B cell (primary cell): ENCODE data around the gene BLOC1S5. TPM values are rescaled to one million over a fixed set of nuclear protein-coding genes. Genes with fewer than 3 reads are reported as not detected.

Experiments
- ATAC-seq: fragments of 200-7000 bp; cut with Tn5 transposase; one replicate; pipeline ENCODE4 v1.10.0; 2021; ENCODE audit warnings: low read depth, mild to moderate bottlenecking, moderate number of reproducible peaks, moderate library complexity
- CTCF ChIA-PET: fragments of 350-600 bp; sonication (Branson Sonifier 250); formaldehyde crosslinking; loops from one replicate; lab custom pipeline; 2021; ENCODE audit warnings: antibody characterized with exemption, inconsistent platforms; lab: Charles Lee
- POLR2A ChIA-PET: fragments of 350-600 bp; sonication (Branson Sonifier 250); formaldehyde crosslinking; loops from one replicate; lab custom pipeline; 2021; ENCODE audit warnings: antibody characterized with exemption; lab: Charles Lee
- DNase-seq: peaks from one replicate; pipeline ENCODE4 v3.0.0; 2013
- H2AFZ ChIP-seq: 2 replicates; pipeline ENCODE4 v1.6.1; 2012; ENCODE audit warnings: mild to moderate bottlenecking, low read depth, low read length; ENCODE audit not compliant: insufficient read depth, poor library complexity, severe bottlenecking
- H3K27ac ChIP-seq, 2 donors: 1 replicate in 1 of 2; 2 replicates in 1 of 2; pipeline ENCODE4 v1.5.1; 2012 to 2013; ENCODE audit warnings: low read length in 2 of 2, mild to moderate bottlenecking in 2 of 2, moderate library complexity in 1 of 2
- H3K27me3 ChIP-seq, 4 experiments: fragments of 200-600 bp in 1 of 4; sonication (generic) in 1 of 4; replicated peaks in 1 of 4; 1 replicate in 2 of 4; 2 replicates in 2 of 4; pipeline versions ENCODE4 v1.6.1 to v1.7.0; 2013 to 2016; ENCODE audit warnings: low read length in 3 of 4, mild to moderate bottlenecking in 2 of 4, mixed read lengths in 1 of 4, moderate library complexity in 1 of 4; ENCODE audit not compliant: insufficient read depth in 4 of 4, control insufficient read depth in 3 of 4; ENCODE audit errors: control extremely low read depth in 1 of 4
- H3K36me3 ChIP-seq, 2 experiments: replicated peaks in 1 of 2; 1 replicate in 1 of 2; 2 replicates in 1 of 2; pipeline versions ENCODE4 v1.6.1 to v1.7.1; 2013; ENCODE audit warnings: low read length in 1 of 2; ENCODE audit not compliant: insufficient read depth in 2 of 2, control insufficient read depth in 1 of 2; ENCODE audit errors: control extremely low read depth in 1 of 2, extremely low read depth in 1 of 2
- H3K4me1 ChIP-seq, 2 donors: fragments of 200-600 bp in 1 of 2; sonication (generic) in 1 of 2; 1 replicate in 1 of 2; 2 replicates in 1 of 2; pipeline versions ENCODE4 v1.5.1 to v1.6.1; 2013 to 2017; ENCODE audit warnings: low read length in 2 of 2; ENCODE audit not compliant: control insufficient read depth in 2 of 2, insufficient read depth in 2 of 2
- H3K4me2 ChIP-seq: replicated peaks from 2 replicates; pipeline ENCODE3; 2012; ENCODE audit warnings: mild to moderate bottlenecking, low read depth, low read length; ENCODE audit not compliant: poor library complexity, severe bottlenecking
- H3K4me3 ChIP-seq, 5 experiments: fragments of 200-600 bp in 1 of 5; sonication (generic) in 1 of 5; 1 replicate in 3 of 5; 2 replicates in 2 of 5; pipeline versions ENCODE4 v1.5.1 to v1.7.0; 2011 to 2016; ENCODE audit warnings: low read length in 4 of 5, mild to moderate bottlenecking in 4 of 5, low read depth in 2 of 5, control low read depth in 1 of 5, moderate library complexity in 1 of 5; ENCODE audit not compliant: insufficient read depth in 1 of 5; ENCODE audit errors: control extremely low read depth in 1 of 5, extremely low read depth in 1 of 5
- H3K79me2 ChIP-seq: fragments of 200-600 bp; sonication (generic); one replicate; pipeline ENCODE4 v1.6.0; 2016; ENCODE audit warnings: low read length; ENCODE audit not compliant: control insufficient read depth, insufficient read depth
- H3K9ac ChIP-seq: fragments of 200-600 bp; sonication (generic); 2 replicates; pipeline ENCODE4 v1.6.1; 2017; ENCODE audit warnings: mild to moderate bottlenecking, low read length, moderate library complexity
- H3K9me3 ChIP-seq, 3 donors: one replicate each; pipeline versions ENCODE4 v1.6.1 to v1.7.1; 2013; ENCODE audit warnings: low read length in 2 of 3; ENCODE audit not compliant: control insufficient read depth in 2 of 3, insufficient read depth in 1 of 3; ENCODE audit errors: control extremely low read depth in 1 of 3
- H4K20me1 ChIP-seq: 2 replicates; pipeline ENCODE4 v1.6.0; 2012; ENCODE audit warnings: mild to moderate bottlenecking, low read length; ENCODE audit not compliant: insufficient read depth, control insufficient read depth, poor library complexity, severe bottlenecking
- H3K27ac Mint-ChIP-seq: one replicate; pipeline ENCODE4 v1.8.0; 2021; ENCODE audit warnings: mixed read lengths
- H3K27me3 Mint-ChIP-seq: one replicate; pipeline ENCODE4 v1.8.0; 2021; ENCODE audit warnings: mixed read lengths
- H3K4me1 Mint-ChIP-seq: one replicate; pipeline ENCODE4 v1.8.0; 2021; ENCODE audit warnings: mixed read lengths
- H3K4me3 Mint-ChIP-seq: one replicate; pipeline ENCODE4 v1.8.0; 2021; ENCODE audit warnings: mixed read lengths
- H3K9me3 Mint-ChIP-seq: one replicate; pipeline ENCODE4 v1.8.0; 2022; ENCODE audit warnings: mixed read lengths; ENCODE audit not compliant: insufficient read depth
- EZH2 ChIP-seq: IDR thresholded peaks from 2 replicates; pipeline ENCODE4 v1.6.1; 2012; ENCODE audit warnings: borderline replicate concordance, low read depth, mild to moderate bottlenecking, moderate library complexity, low read length; ENCODE audit not compliant: insufficient read depth, poor library complexity, severe bottlenecking
- WGBS: methylation state at CpG from one replicate; pipeline ENCODE4 v1.1.5; 2013; ENCODE audit warnings: missing lambda C conversion rate; ENCODE audit not compliant: insufficient coverage; 5-methylcytosine and 5-hydroxymethylcytosine counted together
- intact Hi-C: fragments of 100-400 bp; cut with micrococcal nuclease; formaldehyde crosslinking; loops from one replicate; pipeline ENCODE4 v1.10.0; 2022
- polyA plus RNA-seq: library from polyadenylated mRNA; depleted of rRNA; stranded (reverse); fragments of >200 nt; gene quantifications from 2 replicates; pipeline ENCODE4 v1.2.3, GENCODE V29; 2012
- total RNA-seq, 2 donors: library from RNA; stranded (reverse); fragments of 120-200 nt in 1 of 2; gene quantifications; 1 replicate in 1 of 2; 2 replicates in 1 of 2; pipeline versions ENCODE4 v1.2.3 to v1.2.4, GENCODE V29; 2013 to 2022
- TF ChIP-seq, protein P1 (sequence below): fragments of 200-600 bp; IDR thresholded peaks from one replicate; pipeline ENCODE4 v1.8.0; 2022; ENCODE audit warnings: antibody characterized with exemption, mild to moderate bottlenecking

BLOC1S5 gene
- total and polyA plus RNA-seq, 2 donors (not counting 1 experiment from before 2014, with no cell fraction given): 5.2 to 18.8 TPM

DNA sequence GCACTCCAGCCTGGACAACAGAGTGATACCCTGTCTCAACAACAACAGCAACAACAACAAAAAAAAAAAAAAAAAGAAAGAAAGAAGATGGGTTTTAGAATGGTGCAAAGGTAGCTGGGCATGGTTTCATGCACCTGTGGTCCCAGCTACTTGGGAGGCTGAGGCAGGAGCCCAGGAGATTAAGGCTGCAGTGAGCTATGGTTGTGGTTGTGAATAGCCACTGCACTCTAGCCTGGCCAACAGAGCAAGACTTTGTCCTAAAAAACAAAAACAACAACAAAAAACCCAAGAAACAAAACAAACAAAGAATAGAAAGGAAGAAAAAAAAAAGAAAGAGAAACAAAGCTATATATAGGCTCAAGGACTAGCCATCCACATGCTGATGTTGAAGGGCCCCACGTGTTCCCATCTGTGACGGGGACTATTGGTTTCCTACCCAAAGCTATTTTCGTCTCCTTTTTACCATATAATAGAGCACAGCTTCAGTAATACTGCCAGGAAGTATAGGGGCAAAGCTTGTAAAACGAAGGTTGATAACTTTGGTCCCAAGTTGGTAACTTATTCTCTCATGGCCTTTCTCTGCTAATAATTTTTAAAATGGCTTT, 46.0 kb upstream of the BLOC1S5 start:
- CTCF ChIA-PET: no interaction called here
- no peak overlapping the region for H3K9ac ChIP-seq
- H3K4me3 Mint-ChIP-seq: no peak overlapping the region

DNA sequence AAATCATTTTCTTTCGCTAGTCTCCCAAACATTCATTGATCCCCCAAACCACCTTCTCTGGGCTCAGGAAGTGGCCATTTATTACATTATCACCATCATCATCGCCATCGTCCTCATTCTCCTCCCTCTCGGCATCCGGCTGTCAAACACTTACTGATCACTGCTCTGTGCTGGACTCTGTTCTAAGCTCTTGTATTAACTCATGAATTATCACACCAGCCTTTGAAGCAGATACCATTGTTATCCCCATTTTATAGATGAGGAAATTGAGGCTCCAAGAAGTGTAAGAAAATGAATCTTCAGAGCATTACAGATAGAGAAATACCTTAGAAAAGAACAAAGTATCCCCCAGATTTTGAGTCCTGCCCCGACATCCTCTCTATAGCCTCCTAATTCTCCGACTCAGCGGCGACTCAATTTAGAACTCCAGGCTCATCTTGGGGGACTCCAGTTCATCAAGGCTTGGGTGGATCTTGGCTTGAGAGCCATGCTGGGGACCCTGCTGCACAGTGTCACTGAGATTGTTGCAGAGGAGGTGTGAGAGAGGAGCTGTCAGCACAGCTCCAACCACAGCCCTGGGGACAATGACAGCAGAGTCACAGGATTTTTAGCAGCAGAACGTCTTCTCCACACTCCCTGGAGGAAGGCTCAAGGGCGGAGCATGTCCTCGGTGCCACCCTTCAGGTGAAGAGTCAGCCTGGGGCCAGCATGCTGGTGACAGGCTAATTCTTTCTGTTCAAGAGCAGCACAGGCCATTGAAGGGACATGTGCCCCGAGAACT, 44.8 kb upstream of the BLOC1S5 start:
- Histone ChIP-seq H3K4me2 (no peak overlapping the region), H3K79me2 (no peaks in the 10 kb centered on the region), H3K4me3 (no peak overlapping the region), H3K4me1 (no peaks in the 10 kb centered on the region), H2AFZ (no peak overlapping the region), H4K20me1 (no peaks in the 10 kb centered on the region), H3K9me3 (no peaks in the 10 kb centered on the region), H3K9ac (no peak overlapping the region), H3K27me3 (peaks cover 0 to 5% (median 3%) of the 10 kb centered on the region in 4 experiments), H3K27ac (no peak overlapping the region), H3K36me3 (no peaks in the 10 kb centered on the region)
- Mint-ChIP-seq H3K9me3 (no peaks in the 10 kb centered on the region), H3K4me1 (no peaks in the 10 kb centered on the region), H3K4me3 (no peak overlapping the region), H3K27me3 (peaks cover 48% of the 10 kb centered on the region), H3K27ac (no peak overlapping the region)
- POLR2A ChIA-PET: no interaction called here
- no peak for TF ChIP-seq EZH2
- intact Hi-C loops: loop anchor here (10.0 kb wide), 1 partner anchor 326 kb away; the partner anchor contains the start of gene SLC35B3
- CTCF ChIA-PET: no interaction called here
- DNase-seq: no peak
- 80% methylated on average over 11 of the region's 13 CpGs for WGBS
- ATAC-seq: no peak

More for the DNA sequence above, 46.0 kb upstream of the BLOC1S5 start:
- Histone ChIP-seq H3K9me3 (no peaks in the 10 kb centered on the region), H3K27ac (no peak overlapping the region), H3K4me2 (no peak overlapping the region), H4K20me1 (no peaks in the 10 kb centered on the region), H3K79me2 (no peaks in the 10 kb centered on the region), H3K4me1 (no peaks in the 10 kb centered on the region), H2AFZ (no peak overlapping the region), H3K36me3 (no peaks in the 10 kb centered on the region), H3K4me3 (no peak overlapping the region), H3K27me3 (peaks cover 0 to 6% (median 3%) of the 10 kb centered on the region in 4 experiments)
- intact Hi-C loops: no loop called here
- TF ChIP-seq, protein P1, sequence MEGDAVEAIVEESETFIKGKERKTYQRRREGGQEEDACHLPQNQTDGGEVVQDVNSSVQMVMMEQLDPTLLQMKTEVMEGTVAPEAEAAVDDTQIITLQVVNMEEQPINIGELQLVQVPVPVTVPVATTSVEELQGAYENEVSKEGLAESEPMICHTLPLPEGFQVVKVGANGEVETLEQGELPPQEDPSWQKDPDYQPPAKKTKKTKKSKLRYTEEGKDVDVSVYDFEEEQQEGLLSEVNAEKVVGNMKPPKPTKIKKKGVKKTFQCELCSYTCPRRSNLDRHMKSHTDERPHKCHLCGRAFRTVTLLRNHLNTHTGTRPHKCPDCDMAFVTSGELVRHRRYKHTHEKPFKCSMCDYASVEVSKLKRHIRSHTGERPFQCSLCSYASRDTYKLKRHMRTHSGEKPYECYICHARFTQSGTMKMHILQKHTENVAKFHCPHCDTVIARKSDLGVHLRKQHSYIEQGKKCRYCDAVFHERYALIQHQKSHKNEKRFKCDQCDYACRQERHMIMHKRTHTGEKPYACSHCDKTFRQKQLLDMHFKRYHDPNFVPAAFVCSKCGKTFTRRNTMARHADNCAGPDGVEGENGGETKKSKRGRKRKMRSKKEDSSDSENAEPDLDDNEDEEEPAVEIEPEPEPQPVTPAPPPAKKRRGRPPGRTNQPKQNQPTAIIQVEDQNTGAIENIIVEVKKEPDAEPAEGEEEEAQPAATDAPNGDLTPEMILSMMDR: no peak
- Mint-ChIP-seq H3K27ac (no peak overlapping the region), H3K27me3 (peaks cover 50% of the 10 kb centered on the region), H3K4me1 (no peaks in the 10 kb centered on the region), H3K9me3 (no peaks in the 10 kb centered on the region)
- 8% methylated on average over 2 of the region's 4 CpGs for WGBS
- ATAC-seq (no peak), DNase-seq (no peak)
- POLR2A ChIA-PET: no interaction called here
